ENCODE data around the gene ZYG11B.
"Not testable (repeated sequence)": the region's sequence is repeated elsewhere in the genome, so short reads cannot be mapped to it uniquely, and the experiment has no call there.

GRCh38 chr1:52750139-52750538, 23.9 kb downstream of the ZYG11B start:
- not testable (repeated sequence) for TF ChIP-seq CTCF, POLR2A (IDR thresholded peaks at IDR 0.05)
